IPS-11a (cell line): ENCODE measurements around the gene ZNF583.

Experiments used
- H3K4me3 ChIP-seq: one replicate; pipeline ENCODE4 v1.5.1; 2013; ENCODE audit warnings: low read depth, low read length, control low read depth

Gene ZNF583

GRCh38 chr19:56441206-56441792, 37.2 kb downstream of the ZNF583 start:
- H3K4me3 ChIP-seq, result no peak overlapping the region

DNA sequence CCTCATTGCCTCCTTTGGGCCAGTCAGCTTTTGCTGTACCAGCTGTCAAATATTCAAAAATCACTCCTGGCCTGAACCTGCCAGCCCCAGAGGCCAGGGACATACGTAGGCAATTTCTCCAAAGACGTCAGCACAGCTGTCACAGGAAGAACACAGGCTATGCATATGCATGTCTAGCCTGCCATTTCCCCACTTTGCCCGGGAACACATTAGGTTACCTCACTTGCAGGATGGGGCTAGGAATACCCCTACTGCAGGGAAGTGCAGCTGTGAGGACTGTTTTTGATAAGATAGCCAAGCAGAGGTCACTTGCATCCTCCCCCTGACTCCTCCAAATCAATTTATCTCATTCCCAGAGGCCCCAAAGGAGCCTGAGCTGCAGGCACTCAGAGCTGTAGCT, 70.2 kb downstream of the ZNF583 start:
- H3K4me3 ChIP-seq, result no peak overlapping the region

GRCh38 chr19:56476093-56476492, 72.0 kb downstream of the ZNF583 start:
- H3K4me3 ChIP-seq, result peak overlapping the region; percentile 94
